ENCODE results near the gene KLK7. TPM values are rescaled to one million over a fixed set of nuclear protein-coding genes. Genes with fewer than 3 reads are reported as not detected.

KLK7 gene
- total RNA-seq, 1 donor from 2014 or later, result not detected

GRCh38 chr19:50967929-50968715 is 15.6 kb downstream of the KLK7 start:
- Mint-ChIP-seq H3K27me3 (ENCODE audit: unreplicated experiment) (peaks cover 6% of the 10 kb centered on the region), H3K4me3 (ENCODE audit: unreplicated experiment) (no peak overlapping the region), H3K27ac (ENCODE audit: unreplicated experiment) (no peak overlapping the region), H3K9me3 (ENCODE audit: unreplicated experiment) (no peaks in the 10 kb centered on the region), H3K4me1 (ENCODE audit: low read depth, unreplicated experiment) (peaks cover 2% of the 10 kb centered on the region), H3K36me3 (ENCODE audit: unreplicated experiment) (no peaks in the 10 kb centered on the region)
- no peak for TF ChIP-seq CTCF (IDR thresholded peaks at IDR 0.05; ENCODE audit: partially characterized antibody, unreplicated experiment)
- DNase-seq, result no peak

GRCh38 chr19:50964266-50964665 is 19.5 kb downstream of the KLK7 start:
- H3K9me3 Mint-ChIP-seq (ENCODE audit: unreplicated experiment), result peaks cover 7% of the 10 kb centered on the region
- no peak overlapping the region for H3K27ac Mint-ChIP-seq (ENCODE audit: unreplicated experiment)
- H3K4me3 Mint-ChIP-seq (ENCODE audit: unreplicated experiment), result no peak overlapping the region
- H3K36me3 Mint-ChIP-seq (ENCODE audit: unreplicated experiment), result peaks cover 6% of the 10 kb centered on the region
- peaks cover 17% of the 10 kb centered on the region for H3K27me3 Mint-ChIP-seq (ENCODE audit: unreplicated experiment)
- TF ChIP-seq CTCF (IDR thresholded peaks at IDR 0.05; ENCODE audit: partially characterized antibody, unreplicated experiment), result no peak
- DNase-seq, result no peak
- peaks cover 2% of the 10 kb centered on the region for H3K4me1 Mint-ChIP-seq (ENCODE audit: low read depth, unreplicated experiment)

- TF ChIP-seq CTCF (IDR thresholded peaks at IDR 0.05; ENCODE audit: partially characterized antibody, unreplicated experiment), result no peak
- Mint-ChIP-seq H3K4me3 (ENCODE audit: unreplicated experiment) (no peak overlapping the region), H3K9me3 (ENCODE audit: unreplicated experiment) (peaks cover 8% of the 10 kb centered on the region), H3K27me3 (ENCODE audit: unreplicated experiment) (peaks cover 21% of the 10 kb centered on the region), H3K27ac (ENCODE audit: unreplicated experiment) (no peak overlapping the region), H3K4me1 (ENCODE audit: low read depth, unreplicated experiment) (peaks cover 2% of the 10 kb centered on the region), H3K36me3 (ENCODE audit: unreplicated experiment) (peaks cover 9% of the 10 kb centered on the region)
- no peak for DNase-seq
Measured at GRCh38 chr19:50963381-50963780, 20.3 kb downstream of the KLK7 start.

- Mint-ChIP-seq H3K27ac (ENCODE audit: unreplicated experiment) (no peak overlapping the region), H3K36me3 (ENCODE audit: unreplicated experiment) (peaks cover 9% of the 10 kb centered on the region), H3K4me3 (ENCODE audit: unreplicated experiment) (no peak overlapping the region), H3K4me1 (ENCODE audit: low read depth, unreplicated experiment) (peaks cover 2% of the 10 kb centered on the region), H3K27me3 (ENCODE audit: unreplicated experiment) (peaks cover 21% of the 10 kb centered on the region), H3K9me3 (ENCODE audit: unreplicated experiment) (peaks cover 8% of the 10 kb centered on the region)
- DNase-seq, result no peak
- TF ChIP-seq CTCF (IDR thresholded peaks at IDR 0.05; ENCODE audit: partially characterized antibody, unreplicated experiment), result no peak
Measured at GRCh38 chr19:50962245-50962644, 21.5 kb downstream of the KLK7 start.

- peaks cover 20% of the 10 kb centered on the region for H3K27me3 Mint-ChIP-seq (ENCODE audit: unreplicated experiment)
- TF ChIP-seq CTCF (IDR thresholded peaks at IDR 0.05; ENCODE audit: partially characterized antibody, unreplicated experiment), result no peak
- peaks cover 2% of the 10 kb centered on the region for H3K4me1 Mint-ChIP-seq (ENCODE audit: low read depth, unreplicated experiment)
- H3K36me3 Mint-ChIP-seq (ENCODE audit: unreplicated experiment), result peaks cover 9% of the 10 kb centered on the region
- H3K9me3 Mint-ChIP-seq (ENCODE audit: unreplicated experiment), result peaks cover 8% of the 10 kb centered on the region
- no peak for DNase-seq
- H3K4me3 Mint-ChIP-seq (ENCODE audit: unreplicated experiment), result no peak overlapping the region
- no peak overlapping the region for H3K27ac Mint-ChIP-seq (ENCODE audit: unreplicated experiment)
Measured at GRCh38 chr19:50959731-50960500, 23.8 kb downstream of the KLK7 start.

All from glutamatergic neuron (in vitro differentiated cells).